Left ventricle myocardium inferior (tissue), 1 donor: ENCODE results near the gene KIRREL1. TPM values are rescaled to one million over a fixed set of nuclear protein-coding genes. Genes with fewer than 3 reads are reported as not detected.

Source experiments
- DNase-seq: peaks from one replicate; pipeline ENCODE4 v3.0.0-alpha.2; 2020
- H3K27ac ChIP-seq: fragments of 200-600 bp; replicated peaks from 2 replicates; pipeline ENCODE4 v1.8.0; 2021
- H3K27me3 ChIP-seq: fragments of 200-600 bp; 2 replicates; pipeline ENCODE4 v1.8.0; 2021; ENCODE audit warnings: low read depth
- H3K36me3 ChIP-seq: fragments of 200-600 bp; 2 replicates; pipeline ENCODE4 v1.8.0; 2021
- H3K4me1 ChIP-seq: fragments of 200-600 bp; 2 replicates; pipeline ENCODE4 v1.8.0; 2021
- H3K4me3 ChIP-seq: fragments of 200-600 bp; 2 replicates; pipeline ENCODE4 v1.8.0; 2021; ENCODE audit warnings: mild to moderate bottlenecking, moderate library complexity
- H3K9me3 ChIP-seq: fragments of 200-600 bp; replicated peaks from 2 replicates; pipeline ENCODE4 v1.8.0; 2021
- intact Hi-C: fragments of 100-400 bp; cut with micrococcal nuclease; formaldehyde crosslinking; loops from one replicate; pipeline ENCODE4 v1.11.0; 2022
- total RNA-seq: library from RNA; stranded (reverse); fragmentation: NEBNext Ultra II Directional; extraction: Animal tissue kit (Norgen Biotek cat#: 25700); gene quantifications from one replicate; pipeline ENCODE4 v1.2.1, GENCODE V29; 2021
- TF ChIP-seq, protein P1 (sequence below): fragments of 200-600 bp; IDR thresholded peaks from 2 replicates; pipeline ENCODE4 v1.8.0; 2021; ENCODE audit warnings: antibody characterized with exemption, mild to moderate bottlenecking, borderline replicate concordance
- donor health status: DM: no; HTN: yes; CAD: no; lungs with severe emphysema.

KIRREL1 gene
- total RNA-seq, 1 donor from 2014 or later: 7.3 TPM

- Histone ChIP-seq H3K36me3 (no peaks in the 10 kb centered on the region), H3K27ac (peak overlapping the region; percentile 77), H3K9me3 (no peaks in the 10 kb centered on the region), H3K4me3 (no peak overlapping the region), H3K4me1 (peaks cover 51% of the 10 kb centered on the region), H3K27me3 (no peaks in the 10 kb centered on the region)
- intact Hi-C loops: no loop called here
- DNase-seq: no peak
- TF ChIP-seq, protein P1, sequence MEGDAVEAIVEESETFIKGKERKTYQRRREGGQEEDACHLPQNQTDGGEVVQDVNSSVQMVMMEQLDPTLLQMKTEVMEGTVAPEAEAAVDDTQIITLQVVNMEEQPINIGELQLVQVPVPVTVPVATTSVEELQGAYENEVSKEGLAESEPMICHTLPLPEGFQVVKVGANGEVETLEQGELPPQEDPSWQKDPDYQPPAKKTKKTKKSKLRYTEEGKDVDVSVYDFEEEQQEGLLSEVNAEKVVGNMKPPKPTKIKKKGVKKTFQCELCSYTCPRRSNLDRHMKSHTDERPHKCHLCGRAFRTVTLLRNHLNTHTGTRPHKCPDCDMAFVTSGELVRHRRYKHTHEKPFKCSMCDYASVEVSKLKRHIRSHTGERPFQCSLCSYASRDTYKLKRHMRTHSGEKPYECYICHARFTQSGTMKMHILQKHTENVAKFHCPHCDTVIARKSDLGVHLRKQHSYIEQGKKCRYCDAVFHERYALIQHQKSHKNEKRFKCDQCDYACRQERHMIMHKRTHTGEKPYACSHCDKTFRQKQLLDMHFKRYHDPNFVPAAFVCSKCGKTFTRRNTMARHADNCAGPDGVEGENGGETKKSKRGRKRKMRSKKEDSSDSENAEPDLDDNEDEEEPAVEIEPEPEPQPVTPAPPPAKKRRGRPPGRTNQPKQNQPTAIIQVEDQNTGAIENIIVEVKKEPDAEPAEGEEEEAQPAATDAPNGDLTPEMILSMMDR: no peak
These were observed 33.2 kb downstream of the KIRREL1 start for GRCh38 chr1:158026651-158027050.

GRCh38 chr1:158027508-158027907 is 34.1 kb downstream of the KIRREL1 start:
- no peak for DNase-seq
- Histone ChIP-seq H3K4me1 (peaks cover 49% of the 10 kb centered on the region), H3K9me3 (no peaks in the 10 kb centered on the region), H3K36me3 (no peaks in the 10 kb centered on the region), H3K4me3 (no peak overlapping the region), H3K27me3 (no peaks in the 10 kb centered on the region), H3K27ac (no peak overlapping the region)
- intact Hi-C loops: no loop called here
- TF ChIP-seq, protein P1: no peak

DNA sequence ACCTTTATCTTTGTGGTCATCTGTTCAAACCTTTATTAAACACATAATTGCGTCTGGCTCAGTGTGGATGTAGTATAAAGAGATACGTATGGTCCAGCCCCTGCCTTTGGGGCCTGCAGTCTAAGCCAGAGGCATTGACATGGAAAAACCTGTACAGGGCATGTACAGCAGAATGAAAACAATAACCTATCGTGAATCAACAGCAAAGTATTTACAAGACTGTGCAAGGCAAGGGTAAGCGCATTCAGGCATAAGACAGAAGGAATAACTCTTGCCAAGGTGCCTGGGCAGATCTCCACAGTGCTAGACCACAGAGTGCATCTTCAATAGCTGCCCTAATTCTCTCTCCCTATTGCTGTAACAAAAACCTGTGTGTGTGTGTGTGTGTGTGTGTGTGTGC is 35.5 kb downstream of the KIRREL1 start:
- TF ChIP-seq, protein P1: no peak
- DNase-seq: no peak
- intact Hi-C loops: no loop called here
- Histone ChIP-seq H3K36me3 (no peaks in the 10 kb centered on the region), H3K4me1 (peaks cover 35% of the 10 kb centered on the region), H3K4me3 (no peak overlapping the region), H3K27ac (no peak overlapping the region), H3K27me3 (no peaks in the 10 kb centered on the region), H3K9me3 (no peaks in the 10 kb centered on the region)

- Histone ChIP-seq H3K27ac (no peak overlapping the region), H3K4me1 (peaks cover 53% of the 10 kb centered on the region), H3K4me3 (no peak overlapping the region), H3K27me3 (no peaks in the 10 kb centered on the region), H3K9me3 (no peaks in the 10 kb centered on the region), H3K36me3 (no peaks in the 10 kb centered on the region)
- intact Hi-C loops: no loop called here
- TF ChIP-seq, protein P1: no peak
- no peak for DNase-seq
These were observed 41.6 kb downstream of the KIRREL1 start for GRCh38 chr1:158035014-158035413.

DNA sequence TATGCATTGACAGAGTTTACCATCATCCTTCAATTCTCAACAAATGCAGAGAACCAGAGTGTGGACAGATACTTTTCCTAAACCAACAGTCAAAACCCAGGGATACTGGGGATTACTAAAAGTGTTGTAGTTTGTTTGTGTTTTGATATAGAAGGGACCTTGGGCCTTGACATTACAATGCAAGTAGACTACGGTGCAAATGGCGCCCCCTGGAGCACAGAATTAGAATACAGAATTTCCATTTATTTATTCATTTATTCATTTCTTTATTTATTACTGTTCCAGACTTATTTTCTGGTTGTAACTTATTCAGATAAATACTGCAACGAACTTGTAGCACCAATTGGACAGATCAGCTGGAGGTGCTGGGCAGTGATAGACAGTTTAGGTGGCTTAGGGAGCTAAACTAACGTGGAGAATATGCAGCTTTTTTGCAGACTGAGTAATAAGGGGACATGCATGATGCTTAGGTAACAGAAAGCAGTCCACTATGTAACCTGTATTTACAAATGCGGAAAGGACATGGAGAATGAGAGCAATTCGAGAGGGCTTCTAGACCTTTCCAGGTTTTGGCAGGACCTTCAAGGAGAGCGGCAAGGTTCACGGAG is 42.6 kb downstream of the KIRREL1 start:
- Histone ChIP-seq H3K4me1 (peaks cover 53% of the 10 kb centered on the region), H3K27me3 (no peaks in the 10 kb centered on the region), H3K4me3 (no peak overlapping the region), H3K9me3 (no peaks in the 10 kb centered on the region), H3K27ac (peak overlapping the region; percentile 20), H3K36me3 (no peaks in the 10 kb centered on the region)
- intact Hi-C loops: loop anchor here (2.0 kb wide), 1 partner anchor 45 kb away; no protein-coding TSS in a partner anchor
- DNase-seq: no peak
- TF ChIP-seq, protein P1: peak; percentile 80
